Activated CD8-positive, alpha-beta T cell treated with anti-CD3 and anti-CD28 coated beads for 36 hours (primary cell): Measurements from ENCODE around the gene FBXO17. TPM values are rescaled to one million over a fixed set of nuclear protein-coding genes. Genes with fewer than 3 reads are reported as not detected.

Experiments
- ATAC-seq: fragments of 200-7000 bp; cut with Tn5 transposase; one replicate; pipeline ENCODE4 v1.10.0; 2021; ENCODE audit warnings: mild to moderate bottlenecking, moderate library complexity
- CTCF ChIA-PET: fragments of 350-600 bp; sonication (Branson Sonifier 250); formaldehyde crosslinking; loops from one replicate; lab custom pipeline; 2021; ENCODE audit warnings: antibody characterized with exemption; lab: Charles Lee
- POLR2A ChIA-PET: fragments of 350-600 bp; sonication (Branson Sonifier 250); formaldehyde crosslinking; loops from one replicate; lab custom pipeline; 2021; ENCODE audit warnings: antibody characterized with exemption; lab: Charles Lee
- DNase-seq: peaks from one replicate; pipeline ENCODE4 v3.0.0-alpha.2; 2020
- H3K27ac Mint-ChIP-seq: one replicate; pipeline ENCODE4 v1.8.0; 2021; ENCODE audit warnings: mild to moderate bottlenecking, mixed read lengths
- H3K27me3 Mint-ChIP-seq: one replicate; pipeline ENCODE4 v1.8.0; 2021; ENCODE audit warnings: mixed read lengths
- H3K36me3 Mint-ChIP-seq: one replicate; pipeline ENCODE4 v1.8.0; 2021; ENCODE audit warnings: low read depth, mixed read lengths
- H3K4me1 Mint-ChIP-seq: one replicate; pipeline ENCODE4 v1.8.0; 2021; ENCODE audit warnings: low read depth, mixed read lengths
- H3K4me3 Mint-ChIP-seq: one replicate; pipeline ENCODE4 v1.8.0; 2021; ENCODE audit warnings: mild to moderate bottlenecking, moderate library complexity, mixed read lengths
- H3K9me3 Mint-ChIP-seq: one replicate; pipeline ENCODE4 v1.8.0; 2021; ENCODE audit warnings: mixed read lengths
- CTCF ChIP-seq: fragments of 200-600 bp; IDR thresholded peaks from one replicate; pipeline ENCODE4 v1.8.0; 2022; ENCODE audit warnings: antibody characterized with exemption, mild to moderate bottlenecking
- intact Hi-C: fragments of 100-400 bp; cut with micrococcal nuclease; formaldehyde crosslinking; loops from one replicate; pipeline ENCODE4 v1.10.0; 2022
- total RNA-seq, 2 experiments: library from RNA; stranded (reverse); gene quantifications; one replicate each; pipeline ENCODE4 v1.2.3, GENCODE V29; 2021

Gene FBXO17
- total RNA-seq, 2 experiments from 2014 or later, result not detected

- intact Hi-C loops, result no loop called here
- H3K27me3 Mint-ChIP-seq, result peaks cover 6% of the 10 kb centered on the region
- CTCF ChIA-PET, result interaction anchor here (1.3 kb wide), 1 partner anchor 13 kb away, joined by 3 read pairs; no protein-coding TSS in a partner anchor
These were observed 10.8 kb downstream of the FBXO17 start for GRCh38 chr19:38964738-38965137.

GRCh38 chr19:38959618-38960017 is 15.9 kb downstream of the FBXO17 start:
- no peak overlapping the region for H3K4me3 Mint-ChIP-seq
- H3K9me3 Mint-ChIP-seq, result no peaks in the 10 kb centered on the region
- no peaks in the 10 kb centered on the region for H3K4me1 Mint-ChIP-seq
- DNase-seq (no peak), ATAC-seq (no peak)
- ChIA-PET POLR2A (no interaction called here), CTCF (interaction anchor here (0.6 to 1.3 kb wide), 3 partner anchors 8 to 30 kb away, joined by 3 to 4 read pairs (median 3); partner anchors contain the start of genes MRPS12 and SARS2)
- intact Hi-C loops, result no loop called here
- H3K27ac Mint-ChIP-seq, result no peak overlapping the region
- no peaks in the 10 kb centered on the region for H3K36me3 Mint-ChIP-seq
- TF ChIP-seq CTCF, result no peak
- H3K27me3 Mint-ChIP-seq, result peaks cover 1% of the 10 kb centered on the region

More at GRCh38 chr19:38964738-38965137, 10.8 kb downstream of the FBXO17 start:
- Mint-ChIP-seq H3K4me1 (no peaks in the 10 kb centered on the region), H3K27ac (no peak overlapping the region), H3K36me3 (no peaks in the 10 kb centered on the region), H3K4me3 (no peak overlapping the region), H3K9me3 (no peaks in the 10 kb centered on the region)
- no peak for TF ChIP-seq CTCF
- ATAC-seq (no peak), DNase-seq (no peak)
- POLR2A ChIA-PET, result no interaction called here

GRCh38 chr19:38958301-38958700 is 17.2 kb downstream of the FBXO17 start:
- ChIA-PET POLR2A (interaction anchor here (0.7 kb wide), 1 partner anchor 13 kb away, joined by 3 read pairs; no protein-coding TSS in a partner anchor), CTCF (no interaction called here)
- no peak for DNase-seq
- Mint-ChIP-seq H3K27ac (no peak overlapping the region), H3K4me3 (no peak overlapping the region), H3K4me1 (no peaks in the 10 kb centered on the region), H3K27me3 (peaks cover 7% of the 10 kb centered on the region), H3K9me3 (no peaks in the 10 kb centered on the region), H3K36me3 (no peaks in the 10 kb centered on the region)
- TF ChIP-seq CTCF, result no peak
- ATAC-seq, result no peak
- intact Hi-C loops, result no loop called here

- Mint-ChIP-seq H3K36me3 (no peaks in the 10 kb centered on the region), H3K9me3 (no peaks in the 10 kb centered on the region), H3K4me3 (no peak overlapping the region), H3K4me1 (peaks cover 2% of the 10 kb centered on the region), H3K27ac (no peak overlapping the region), H3K27me3 (peaks cover 17% of the 10 kb centered on the region)
- TF ChIP-seq CTCF, result no peak
- CTCF ChIA-PET, result interaction anchor here (1.1 kb wide), 1 partner anchor 96 kb away, joined by 3 read pairs; no protein-coding TSS in a partner anchor
- ATAC-seq (no peak), DNase-seq (no peak)
- intact Hi-C loops, result no loop called here
- POLR2A ChIA-PET, result no interaction called here
These were observed 19.3 kb downstream of the FBXO17 start for GRCh38 chr19:38956264-38956663.

GRCh38 chr19:38953677-38954076 is 21.9 kb downstream of the FBXO17 start:
- ATAC-seq (no peak), DNase-seq (no peak)
- no peak for TF ChIP-seq CTCF
- Mint-ChIP-seq H3K36me3 (no peaks in the 10 kb centered on the region), H3K27ac (no peak overlapping the region), H3K4me1 (peaks cover 11% of the 10 kb centered on the region), H3K9me3 (no peaks in the 10 kb centered on the region), H3K4me3 (no peak overlapping the region), H3K27me3 (peaks cover 25% of the 10 kb centered on the region)
- POLR2A ChIA-PET, result no interaction called here
- intact Hi-C loops, result no loop called here
- CTCF ChIA-PET, result interaction anchor here (1.1 to 1.7 kb wide), 3 partner anchors 24 to 120 kb away, joined by 3 to 5 read pairs (median 4); no protein-coding TSS in a partner anchor
